DOHH2 (cell line): ENCODE measurements around the gene SLC2A9.

Experiments used
- H3F3A ChIP-seq: fragments of 200-600 bp; sonication (generic), shearing (Covaris generic); 2 replicates; pipeline ENCODE4 v1.6.0; 2016; ENCODE audit warnings: antibody characterized with exemption, mild to moderate bottlenecking; ENCODE audit not compliant: control insufficient read depth, insufficient read depth
- H3K27ac ChIP-seq: fragments of 200-600 bp; sonication (generic); 2 replicates; pipeline ENCODE4 v1.5.1; 2014; ENCODE audit warnings: low read depth, mild to moderate bottlenecking, low read length, moderate library complexity
- H3K27me3 ChIP-seq: fragments of 200-600 bp; sonication (generic); 2 replicates; pipeline ENCODE4 v1.6.1; 2014; ENCODE audit warnings: mild to moderate bottlenecking, low read length, mixed read lengths; ENCODE audit not compliant: control insufficient read depth
- H3K36me3 ChIP-seq: fragments of 200-600 bp; sonication (generic); 2 replicates; pipeline ENCODE4 v1.6.1; 2014; ENCODE audit warnings: mild to moderate bottlenecking, low read length, moderate library complexity, mixed read lengths; ENCODE audit not compliant: control insufficient read depth
- H3K4me1 ChIP-seq: fragments of 200-600 bp; sonication (generic); 2 replicates; pipeline ENCODE4 v1.6.1; 2014; ENCODE audit warnings: mild to moderate bottlenecking, low read length, mixed read lengths; ENCODE audit not compliant: control insufficient read depth
- H3K4me2 ChIP-seq: fragments of 200-600 bp; sonication (generic); 2 replicates; pipeline ENCODE4 v1.6.0; 2014; ENCODE audit warnings: mild to moderate bottlenecking, low read length, moderate library complexity
- H3K4me3 ChIP-seq: fragments of 200-600 bp; sonication (generic); 2 replicates; pipeline ENCODE4 v1.5.1; 2014; ENCODE audit warnings: mild to moderate bottlenecking, low read length, mixed read lengths
- H3K79me2 ChIP-seq: fragments of 200-600 bp; sonication (generic); 2 replicates; pipeline ENCODE4 v1.6.1; 2014; ENCODE audit warnings: mild to moderate bottlenecking, low read length, mixed read lengths; ENCODE audit not compliant: control insufficient read depth
- H3K9me2 ChIP-seq: fragments of 200-600 bp; sonication (generic); replicated peaks from 2 replicates; pipeline ENCODE4 v1.6.1; 2014; ENCODE audit warnings: mild to moderate bottlenecking, low read length, mixed read lengths; ENCODE audit not compliant: control insufficient read depth
- H3K9me3 ChIP-seq: fragments of 200-600 bp; sonication (generic); 2 replicates; pipeline ENCODE4 v1.6.1; 2014; ENCODE audit warnings: antibody characterized with exemption, low read length, mixed read lengths; ENCODE audit not compliant: control insufficient read depth, insufficient read depth
- H4K20me1 ChIP-seq: fragments of 200-600 bp; sonication (generic); 2 replicates; pipeline ENCODE4 v1.6.0; 2014; ENCODE audit warnings: low read depth, mild to moderate bottlenecking, antibody characterized with exemption, low read length, moderate library complexity; ENCODE audit not compliant: control insufficient read depth, insufficient read depth
- EZH2phosphoT487 ChIP-seq: fragments of 200-600 bp; sonication (generic); IDR thresholded peaks from 2 replicates; pipeline ENCODE4 v1.6.1; 2017; ENCODE audit warnings: borderline replicate concordance, mild to moderate bottlenecking, antibody characterized with exemption, low read length, moderate library complexity, mixed read lengths
- TF ChIP-seq, protein P1 (sequence below): fragments of 200-600 bp; sonication (generic); IDR thresholded peaks from one replicate; pipeline ENCODE4 v1.5.1; 2014; ENCODE audit warnings: antibody characterized with exemption, mild to moderate bottlenecking, low read depth, low read length; ENCODE audit not compliant: poor library complexity, severe bottlenecking

The SLC2A9 gene

DNA sequence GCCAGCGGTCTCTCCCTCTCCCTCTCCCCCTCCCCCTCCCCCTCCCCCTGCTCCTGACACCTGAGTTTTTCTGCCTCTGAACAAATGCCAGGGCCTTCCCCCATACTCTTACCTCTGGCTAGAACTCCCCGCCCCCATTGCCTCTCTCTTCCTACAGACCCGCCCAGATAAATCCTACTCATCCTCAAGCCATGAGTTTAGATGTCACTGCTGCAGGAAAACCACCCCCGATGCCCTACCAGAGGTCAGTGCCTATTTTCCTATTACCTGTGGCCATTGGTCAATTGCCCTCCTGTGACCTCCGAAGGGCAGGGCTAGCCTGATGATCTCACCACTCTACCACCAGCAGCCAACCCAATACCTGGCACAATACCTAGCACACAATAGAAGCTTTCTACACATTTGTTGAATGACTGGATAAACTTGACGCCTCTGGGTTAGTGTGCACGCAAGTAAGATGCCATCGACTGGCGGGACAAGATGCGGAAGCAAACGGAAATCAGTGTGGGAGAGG, 43.7 kb downstream of the SLC2A9 start:
- Histone ChIP-seq H3K27me3 (no peaks in the 10 kb centered on the region), H3F3A (no peaks in the 10 kb centered on the region), H3K9me2 (no peaks in the 10 kb centered on the region), H3K4me1 (no peaks in the 10 kb centered on the region), H3K9me3 (peaks cover 5% of the 10 kb centered on the region; the same call in 1 of the 2 replicates), H3K27ac (no peak overlapping the region), H3K36me3 (no peaks in the 10 kb centered on the region), H4K20me1 (no peaks in the 10 kb centered on the region), H3K4me2 (no peak overlapping the region), H3K4me3 (no peak overlapping the region), H3K79me2 (no peaks in the 10 kb centered on the region)
- no peak for TF ChIP-seq EZH2phosphoT487
- TF ChIP-seq, protein P1, sequence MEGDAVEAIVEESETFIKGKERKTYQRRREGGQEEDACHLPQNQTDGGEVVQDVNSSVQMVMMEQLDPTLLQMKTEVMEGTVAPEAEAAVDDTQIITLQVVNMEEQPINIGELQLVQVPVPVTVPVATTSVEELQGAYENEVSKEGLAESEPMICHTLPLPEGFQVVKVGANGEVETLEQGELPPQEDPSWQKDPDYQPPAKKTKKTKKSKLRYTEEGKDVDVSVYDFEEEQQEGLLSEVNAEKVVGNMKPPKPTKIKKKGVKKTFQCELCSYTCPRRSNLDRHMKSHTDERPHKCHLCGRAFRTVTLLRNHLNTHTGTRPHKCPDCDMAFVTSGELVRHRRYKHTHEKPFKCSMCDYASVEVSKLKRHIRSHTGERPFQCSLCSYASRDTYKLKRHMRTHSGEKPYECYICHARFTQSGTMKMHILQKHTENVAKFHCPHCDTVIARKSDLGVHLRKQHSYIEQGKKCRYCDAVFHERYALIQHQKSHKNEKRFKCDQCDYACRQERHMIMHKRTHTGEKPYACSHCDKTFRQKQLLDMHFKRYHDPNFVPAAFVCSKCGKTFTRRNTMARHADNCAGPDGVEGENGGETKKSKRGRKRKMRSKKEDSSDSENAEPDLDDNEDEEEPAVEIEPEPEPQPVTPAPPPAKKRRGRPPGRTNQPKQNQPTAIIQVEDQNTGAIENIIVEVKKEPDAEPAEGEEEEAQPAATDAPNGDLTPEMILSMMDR: no peak

DNA sequence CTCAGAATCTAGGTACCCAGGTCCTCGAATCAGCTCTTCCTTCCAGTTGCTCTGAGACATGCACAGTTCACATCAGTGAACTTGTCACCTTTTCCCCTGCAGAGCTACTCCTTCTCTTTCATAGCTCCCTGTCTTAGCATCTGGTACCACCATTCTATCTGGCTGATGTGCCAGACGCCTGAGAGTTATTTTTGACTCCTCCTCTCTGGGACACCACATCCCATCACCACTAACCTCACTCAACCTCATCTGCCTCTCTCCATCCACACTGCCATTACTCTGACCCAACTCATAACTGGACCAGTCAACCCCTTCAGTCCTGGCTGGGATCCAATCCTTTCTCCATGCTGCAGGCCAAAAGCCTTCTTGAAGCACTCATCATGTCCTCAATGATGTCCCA, 44.5 kb downstream of the SLC2A9 start:
- H3F3A ChIP-seq: no peaks in the 10 kb centered on the region
- no peak for TF ChIP-seq EZH2phosphoT487
- TF ChIP-seq, protein P1: no peak
- peaks cover 5% of the 10 kb centered on the region; the same call in 1 of the 2 replicates for H3K9me3 ChIP-seq
- no peaks in the 10 kb centered on the region for H3K79me2 ChIP-seq
- no peak overlapping the region for H3K27ac ChIP-seq
- H3K27me3 ChIP-seq: no peaks in the 10 kb centered on the region
- no peaks in the 10 kb centered on the region for H3K4me1 ChIP-seq
- H3K4me2 ChIP-seq: no peak overlapping the region
- H3K36me3 ChIP-seq: no peaks in the 10 kb centered on the region
- no peak overlapping the region for H3K4me3 ChIP-seq
- H3K9me2 ChIP-seq: no peaks in the 10 kb centered on the region
- no peaks in the 10 kb centered on the region for H4K20me1 ChIP-seq

DNA sequence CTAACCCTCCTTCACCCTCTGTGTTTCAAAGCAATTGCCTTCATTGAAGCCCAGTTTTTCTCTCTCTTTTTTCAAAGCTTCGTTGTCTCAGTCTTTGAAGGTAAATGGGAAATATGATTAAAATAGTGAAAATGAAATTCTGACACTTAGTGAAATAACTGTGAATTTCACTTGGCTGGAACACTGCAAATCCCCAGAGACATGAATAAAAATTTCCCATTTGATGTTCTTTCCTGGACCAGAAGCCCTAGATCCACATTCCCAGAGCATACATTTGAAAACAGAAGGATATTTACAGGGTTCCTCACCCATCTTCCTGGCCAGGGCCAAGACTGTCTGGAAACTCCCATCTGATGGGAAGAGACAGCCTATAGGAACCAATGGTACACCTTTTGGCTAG, 45.0 kb downstream of the SLC2A9 start:
- Histone ChIP-seq H3K27me3 (no peaks in the 10 kb centered on the region), H3K79me2 (no peaks in the 10 kb centered on the region), H3K4me3 (no peak overlapping the region), H3K4me2 (no peak overlapping the region), H3K27ac (no peak overlapping the region), H4K20me1 (no peaks in the 10 kb centered on the region), H3K9me2 (no peaks in the 10 kb centered on the region), H3K4me1 (no peaks in the 10 kb centered on the region), H3K36me3 (no peaks in the 10 kb centered on the region), H3F3A (no peaks in the 10 kb centered on the region), H3K9me3 (peaks cover 5% of the 10 kb centered on the region; the same call in 1 of the 2 replicates)
- TF ChIP-seq EZH2phosphoT487: no peak
- TF ChIP-seq, protein P1: no peak
